Measurements from ENCODE around the gene GH1.
A peak's percentile ranks its signal among the peaks of the same experiment; 100 is the strongest.

GRCh38 chr17:63937319-63937718 is 18.7 kb upstream of the GH1 start:
- peak; percentile 34 for TF ChIP-seq CTCF (IDR thresholded peaks at IDR 0.05; ENCODE audit: low read depth, low read length, poor library complexity, severe bottlenecking)
- TF ChIP-seq EZH2phosphoT487 (IDR thresholded peaks at IDR 0.05; ENCODE audit: borderline replicate concordance, low read length) = no peak
